KMS-11 (cell line): Measurements from ENCODE around the gene PIP4K2B.

Source experiments
- H2AFZ ChIP-seq: fragments of 200-600 bp; sonication (generic); 2 replicates; pipeline ENCODE4 v1.6.1; 2016; ENCODE audit warnings: antibody characterized with exemption, mixed run types, low read depth
- H3K27ac ChIP-seq: fragments of 200-600 bp; sonication (generic); 2 replicates; pipeline ENCODE4 v1.6.1; 2016; ENCODE audit warnings: mild to moderate bottlenecking, mixed run types
- H3K27me3 ChIP-seq: fragments of 200-600 bp; sonication (generic); 2 replicates; pipeline ENCODE4 v1.6.1; 2017; ENCODE audit warnings: mild to moderate bottlenecking, low read depth, mixed run types, moderate library complexity; ENCODE audit not compliant: insufficient read depth
- H3K36me3 ChIP-seq: fragments of 200-600 bp; sonication (generic); 2 replicates; pipeline ENCODE4 v1.6.1; 2017; ENCODE audit warnings: mild to moderate bottlenecking, mixed run types; ENCODE audit not compliant: insufficient read depth
- H3K4me1 ChIP-seq: fragments of 200-600 bp; sonication (generic); 2 replicates; pipeline ENCODE4 v1.6.1; 2016; ENCODE audit warnings: mild to moderate bottlenecking, low read depth, mixed run types; ENCODE audit not compliant: poor library complexity, severe bottlenecking
- H3K4me2 ChIP-seq: fragments of 200-600 bp; sonication (generic); 2 replicates; pipeline ENCODE4 v1.7.0; 2016; ENCODE audit warnings: mild to moderate bottlenecking, mixed run types
- H3K4me3 ChIP-seq: fragments of 200-600 bp; sonication (generic); IDR thresholded peaks from 2 replicates; pipeline ENCODE4 v1.6.1; 2017; ENCODE audit warnings: low read depth, low read length, mixed read lengths; ENCODE audit not compliant: insufficient read depth
- H3K79me2 ChIP-seq: fragments of 200-600 bp; sonication (generic); 2 replicates; pipeline ENCODE4 v1.6.1; 2016; ENCODE audit warnings: low read depth, mixed run types; ENCODE audit not compliant: insufficient read depth
- H3K9ac ChIP-seq: fragments of 200-600 bp; sonication (generic); 2 replicates; pipeline ENCODE4 v1.6.1; 2016; ENCODE audit warnings: mild to moderate bottlenecking, mixed run types
- H4K20me1 ChIP-seq: fragments of 200-600 bp; sonication (generic); 2 replicates; pipeline ENCODE4 v1.6.1; 2016; ENCODE audit warnings: mild to moderate bottlenecking, mixed run types; ENCODE audit not compliant: insufficient read depth
- TF ChIP-seq, protein P1 (sequence below): fragments of 200-600 bp; sonication (generic); conservative IDR thresholded peaks from 2 replicates; pipeline ENCODE4 v1.6.1; 2017; ENCODE audit warnings: low read depth, mild to moderate bottlenecking, antibody characterized with exemption, low read length, moderate library complexity, mixed read lengths

PIP4K2B gene

DNA sequence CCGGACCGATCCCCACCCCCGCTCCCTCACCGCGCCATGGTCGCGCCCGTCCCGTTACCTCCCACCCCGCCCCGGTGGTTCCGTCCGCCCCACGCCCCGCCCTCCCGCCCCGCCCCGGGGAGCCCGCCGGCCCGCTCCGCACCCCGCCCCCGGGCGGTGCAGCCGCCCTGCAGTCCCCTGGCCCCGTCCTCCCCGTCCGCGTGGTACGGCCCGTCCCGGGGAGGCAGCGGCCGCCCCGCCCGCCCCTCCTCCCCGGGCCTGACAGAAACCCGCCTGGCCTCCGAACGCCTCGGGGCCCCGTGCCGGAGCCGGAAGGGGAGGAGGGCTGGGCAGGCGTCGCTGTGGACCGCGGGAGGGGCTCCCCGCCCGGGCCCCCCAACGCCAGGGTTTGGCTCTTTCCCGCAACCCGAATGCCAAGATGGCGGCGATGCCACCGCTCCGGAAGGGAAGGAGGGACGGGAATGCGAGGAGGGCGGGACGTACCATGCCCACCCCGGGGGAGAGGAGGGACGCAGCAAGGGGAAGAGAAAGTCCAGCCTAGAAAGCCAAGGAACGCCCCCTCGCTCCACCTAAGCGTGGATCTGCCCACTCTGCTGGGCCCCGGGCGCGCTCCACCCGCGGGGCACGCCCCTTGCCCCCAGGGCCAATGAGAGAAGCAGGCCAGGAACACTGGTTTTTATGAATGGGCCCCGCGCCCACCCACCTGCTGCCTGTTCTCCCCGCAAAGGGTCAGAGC, at the start of gene PIP4K2B:
TSS of gene PIP4K2B (minus strand) at position 56 of the 736 bp plus-strand sequence. CDS start 132 bp downstream, outside the sequence.
- Histone ChIP-seq H3K27me3 (no peaks in the 10 kb centered on the region), H3K79me2 (peaks cover 40% of the 10 kb centered on the region), H3K27ac (peak within 1 kb of the TSS; percentile 86), H3K4me1 (peaks cover 39% of the 10 kb centered on the region), H3K9ac (peak within 1 kb of the TSS; percentile 90), H4K20me1 (no peaks in the 10 kb centered on the region), H3K4me3 (no peak within 1 kb of the TSS), H2AFZ (peak within 1 kb of the TSS; percentile 63), H3K36me3 (no peaks in the 10 kb centered on the region; the same call in 1 of the 2 replicates), H3K4me2 (peak within 1 kb of the TSS; percentile 82)
- TF ChIP-seq, protein P1, sequence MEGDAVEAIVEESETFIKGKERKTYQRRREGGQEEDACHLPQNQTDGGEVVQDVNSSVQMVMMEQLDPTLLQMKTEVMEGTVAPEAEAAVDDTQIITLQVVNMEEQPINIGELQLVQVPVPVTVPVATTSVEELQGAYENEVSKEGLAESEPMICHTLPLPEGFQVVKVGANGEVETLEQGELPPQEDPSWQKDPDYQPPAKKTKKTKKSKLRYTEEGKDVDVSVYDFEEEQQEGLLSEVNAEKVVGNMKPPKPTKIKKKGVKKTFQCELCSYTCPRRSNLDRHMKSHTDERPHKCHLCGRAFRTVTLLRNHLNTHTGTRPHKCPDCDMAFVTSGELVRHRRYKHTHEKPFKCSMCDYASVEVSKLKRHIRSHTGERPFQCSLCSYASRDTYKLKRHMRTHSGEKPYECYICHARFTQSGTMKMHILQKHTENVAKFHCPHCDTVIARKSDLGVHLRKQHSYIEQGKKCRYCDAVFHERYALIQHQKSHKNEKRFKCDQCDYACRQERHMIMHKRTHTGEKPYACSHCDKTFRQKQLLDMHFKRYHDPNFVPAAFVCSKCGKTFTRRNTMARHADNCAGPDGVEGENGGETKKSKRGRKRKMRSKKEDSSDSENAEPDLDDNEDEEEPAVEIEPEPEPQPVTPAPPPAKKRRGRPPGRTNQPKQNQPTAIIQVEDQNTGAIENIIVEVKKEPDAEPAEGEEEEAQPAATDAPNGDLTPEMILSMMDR = no peak

DNA sequence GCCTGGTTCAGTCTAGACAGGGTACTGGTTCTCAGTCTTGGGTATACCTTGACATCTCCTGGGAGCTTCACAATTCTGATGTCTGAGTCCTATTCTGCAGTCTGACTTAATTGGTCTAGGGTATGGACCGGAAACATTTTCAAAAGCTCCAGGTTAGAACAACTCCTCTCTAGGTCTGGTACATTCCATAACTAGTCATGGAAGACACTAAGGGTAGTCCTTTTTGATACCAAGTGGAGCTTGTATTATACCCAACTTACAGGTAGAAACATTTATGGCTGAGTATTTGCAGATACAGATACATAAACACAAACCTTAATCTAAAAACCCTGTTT, 49.2 kb upstream of the PIP4K2B start:
- TF ChIP-seq, protein P1 = no peak
- Histone ChIP-seq H2AFZ (no peak overlapping the region), H3K4me2 (no peak overlapping the region), H3K27ac (no peak overlapping the region; the same call in 1 of the 2 replicates), H3K4me1 (peaks cover 45% of the 10 kb centered on the region), H3K79me2 (peaks cover 35% of the 10 kb centered on the region), H3K9ac (no peak overlapping the region), H3K27me3 (no peaks in the 10 kb centered on the region), H4K20me1 (peaks cover 32% of the 10 kb centered on the region), H3K36me3 (peaks cover 41% of the 10 kb centered on the region; the same call in 1 of the 2 replicates), H3K4me3 (no peak overlapping the region)

DNA sequence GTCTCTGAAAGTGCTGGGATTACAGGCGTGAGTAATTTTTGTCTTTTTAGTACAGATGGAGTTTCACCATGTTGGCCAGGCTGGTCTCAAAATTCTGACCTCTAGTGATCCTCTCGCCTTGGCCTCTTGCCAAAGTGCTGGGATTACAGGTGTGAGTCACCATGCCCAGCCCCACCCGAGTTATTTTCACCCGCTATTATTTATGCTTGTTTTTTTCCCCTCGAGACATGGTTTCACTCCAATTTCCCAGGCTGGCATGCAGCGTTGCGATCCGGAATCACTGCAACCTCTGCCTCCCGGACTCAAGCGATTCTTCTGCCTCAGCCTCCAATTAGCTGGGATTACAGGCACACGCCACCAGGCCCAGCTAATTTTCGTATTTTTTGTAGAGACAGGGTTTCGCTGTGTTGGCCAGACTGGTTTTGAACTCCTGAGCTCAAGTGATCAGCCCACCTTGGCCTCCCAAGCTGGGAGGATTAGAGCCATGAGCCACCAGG, 45.0 kb upstream of the PIP4K2B start:
- peak overlapping the region; percentile 39 for H3K4me2 ChIP-seq
- peak overlapping the region; percentile 81 for H3K27ac ChIP-seq
- H3K4me1 ChIP-seq = peaks cover 30% of the 10 kb centered on the region
- no peak overlapping the region for H3K4me3 ChIP-seq
- peaks cover 8% of the 10 kb centered on the region; the same call in 1 of the 2 replicates for H3K36me3 ChIP-seq
- peak overlapping the region; percentile 24; the same call in 1 of the 2 replicates for H3K9ac ChIP-seq
- H3K79me2 ChIP-seq = no peaks in the 10 kb centered on the region
- TF ChIP-seq, protein P1 = no peak
- no peaks in the 10 kb centered on the region for H3K27me3 ChIP-seq
- no peak overlapping the region for H2AFZ ChIP-seq
- peaks cover 8% of the 10 kb centered on the region; the same call in 1 of the 2 replicates for H4K20me1 ChIP-seq

DNA sequence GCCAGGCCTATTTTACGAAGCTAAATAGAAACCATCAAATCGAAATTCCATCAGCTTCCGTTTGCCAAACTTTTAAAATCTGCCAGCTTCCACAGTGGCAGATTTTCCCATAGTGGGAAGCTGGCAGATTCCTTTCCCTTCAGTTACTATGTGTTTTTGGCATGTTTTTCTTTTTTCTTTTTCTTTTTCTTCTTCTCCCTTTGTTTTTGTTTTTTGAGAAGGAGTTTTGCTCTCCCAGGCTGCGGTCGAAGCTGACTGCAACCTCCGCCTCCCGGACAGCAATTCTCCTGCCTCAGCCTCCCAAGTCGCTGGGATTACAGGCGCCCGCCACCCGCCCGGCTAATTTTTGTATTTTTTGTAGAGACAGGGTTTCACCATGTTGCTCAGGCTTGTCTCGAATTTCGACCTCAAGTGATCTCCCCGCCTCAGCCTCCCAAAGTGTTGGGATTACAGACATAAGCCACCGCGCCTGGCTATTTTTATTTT, 26.4 kb upstream of the PIP4K2B start:
- Histone ChIP-seq H3K79me2 (peaks cover 43% of the 10 kb centered on the region), H3K27me3 (no peaks in the 10 kb centered on the region), H3K4me3 (no peak overlapping the region), H3K4me2 (peak overlapping the region; percentile 98), H3K36me3 (peaks cover 4% of the 10 kb centered on the region; the same call in 1 of the 2 replicates), H3K9ac (peak overlapping the region; percentile 97), H3K4me1 (peaks cover 14% of the 10 kb centered on the region), H4K20me1 (no peaks in the 10 kb centered on the region), H3K27ac (peak overlapping the region; percentile 98), H2AFZ (peak overlapping the region; percentile 32)
- TF ChIP-seq, protein P1 = no peak
